Keratinocyte (primary cell): ENCODE measurements around the gene PYGO1. TPM values are rescaled to one million over a fixed set of nuclear protein-coding genes. Genes with fewer than 3 reads are reported as not detected.

Experiments used
- DNase-seq: peaks from one replicate; pipeline ENCODE4 v3.0.0-alpha.2; 2011; ENCODE audit warnings: low read depth, missing footprints, low spot score
- FAIRE-seq: peaks from 2 replicates; lab custom pipeline; 2011; peaks lifted over from hg19 to GRCh38; lab: Jason Lieb, UNC
- H2AFZ ChIP-seq: 2 replicates; pipeline ENCODE4 v1.6.0; 2012; ENCODE audit warnings: low read length, control low read depth, inconsistent platforms; ENCODE audit not compliant: control insufficient read depth
- H3K27ac ChIP-seq: 2 replicates; pipeline ENCODE4 v1.5.1; 2011; ENCODE audit warnings: low read length; ENCODE audit not compliant: control insufficient read depth, insufficient read depth
- H3K27me3 ChIP-seq: 3 replicates; pipeline ENCODE4 v1.6.0; 2011; ENCODE audit warnings: low read length; ENCODE audit not compliant: control insufficient read depth, insufficient read depth; ENCODE audit errors: extremely low read depth
- H3K36me3 ChIP-seq, 2 experiments: 2 replicates in 1 of 2; 3 replicates in 1 of 2; pipeline ENCODE4 v1.5.1; 2011; ENCODE audit warnings: low read length in 2 of 2, mild to moderate bottlenecking in 1 of 2; ENCODE audit not compliant: control insufficient read depth in 2 of 2, insufficient read depth in 2 of 2; ENCODE audit errors: extremely low read depth in 1 of 2
- H3K4me1 ChIP-seq: 3 replicates; pipeline ENCODE4 v1.5.1; 2011; ENCODE audit warnings: low read length; ENCODE audit not compliant: control insufficient read depth, insufficient read depth; ENCODE audit errors: extremely low read depth
- H3K4me2 ChIP-seq: 3 replicates; pipeline ENCODE4 v1.6.0; 2011; ENCODE audit warnings: low read depth, low read length; ENCODE audit not compliant: control insufficient read depth, insufficient read depth; ENCODE audit errors: extremely low read depth
- H3K4me3 ChIP-seq, 3 experiments: fragments of 200-600 bp in 1 of 3; sonication (generic) in 1 of 3; 2 replicates in 2 of 3; 3 replicates in 1 of 3; pipeline ENCODE4 v1.5.1; 2011 to 2016; ENCODE audit warnings: low read length in 3 of 3, mild to moderate bottlenecking in 3 of 3, control low read depth in 2 of 3, inconsistent platforms in 1 of 3, low read depth in 1 of 3, mixed read lengths in 1 of 3, mixed run types in 1 of 3, moderate library complexity in 1 of 3; ENCODE audit not compliant: control insufficient read depth in 2 of 3, insufficient read depth in 2 of 3; ENCODE audit errors: extremely low read depth in 1 of 3
- H3K79me2 ChIP-seq: 2 replicates; pipeline ENCODE4 v1.6.0; 2012; ENCODE audit warnings: low read length; ENCODE audit not compliant: control insufficient read depth, insufficient read depth
- H3K9ac ChIP-seq: 3 replicates; pipeline ENCODE4 v1.6.0; 2011; ENCODE audit warnings: low read length; ENCODE audit not compliant: control insufficient read depth, insufficient read depth; ENCODE audit errors: extremely low read depth
- H3K9me1 ChIP-seq: 3 replicates; pipeline ENCODE4 v1.6.0; 2011; ENCODE audit warnings: low read length; ENCODE audit not compliant: control insufficient read depth, insufficient read depth; ENCODE audit errors: extremely low read depth
- H3K9me3 ChIP-seq: 2 replicates; pipeline ENCODE4 v1.5.1; 2012; ENCODE audit warnings: low read depth, low read length; ENCODE audit not compliant: control insufficient read depth
- H4K20me1 ChIP-seq: 3 replicates; pipeline ENCODE4 v1.6.0; 2011; ENCODE audit warnings: low read length; ENCODE audit not compliant: control insufficient read depth, insufficient read depth; ENCODE audit errors: extremely low read depth
- CTCF ChIP-seq, 3 experiments: IDR thresholded peaks in 1 of 3; conservative IDR thresholded peaks in 1 of 3; optimal IDR thresholded peaks in 1 of 3; 2 replicates in 2 of 3; 3 replicates in 1 of 3; pipeline versions ENCODE3 to v1.5.1; 2011; ENCODE audit warnings: low read length in 3 of 3, mild to moderate bottlenecking in 3 of 3, moderate library complexity in 2 of 3, control low read depth in 1 of 3, inconsistent platforms in 1 of 3; ENCODE audit not compliant: insufficient read depth in 2 of 3; ENCODE audit errors: extremely low read depth in 1 of 3
- EZH2 ChIP-seq: IDR thresholded peaks from one replicate; pipeline ENCODE4 v1.6.1; 2012; ENCODE audit warnings: inconsistent platforms, mild to moderate bottlenecking, low read length, moderate library complexity
- dilution Hi-C: fragments of 300-500 bp; cut with MboI; formaldehyde crosslinking; loops from one replicate; pipeline ENCODE4 v1.7.0; 2020; ENCODE audit warnings: low sequenced_read_pairs; ENCODE audit not compliant: extremely low pct_ligation_motif_present
- polyA plus RNA-seq, 5 experiments: library from polyadenylated mRNA; depleted of rRNA in 3 of 5; stranded (reverse) in 3 of 5; stranded (forward) in 1 of 5; unstranded in 1 of 5; fragments of >200 nt; gene quantifications; 1 replicate in 1 of 5; 2 replicates in 3 of 5; 3 replicates in 1 of 5; pipeline versions ENCODE4 v1.2.1 to v1.2.3, GENCODE V29; 2011 to 2012; ENCODE audit warnings: missing spikeins in 2 of 5, low read depth in 1 of 5, low replicate concordance in 1 of 5

PYGO1 gene
- polyA plus RNA-seq, 1 donor (not counting 4 experiments of a cell fraction or from before 2014, with no cell fraction given), result 2.2 TPM

GRCh38 chr15:55588815-55589115 lies 620 bp upstream of the PYGO1 start:
- no peak overlapping the region for H3K27ac ChIP-seq
- peak overlapping the region; percentile 7 to 21 (median 16) for H3K4me3 ChIP-seq
- H3K9ac ChIP-seq, result peak overlapping the region; percentile 14
- H3K4me1 ChIP-seq, result no peaks in the 10 kb centered on the region
- H3K36me3 ChIP-seq, result no peaks in the 10 kb centered on the region
- H3K79me2 ChIP-seq, result no peaks in the 10 kb centered on the region
- no peaks in the 10 kb centered on the region for H3K9me3 ChIP-seq
- H4K20me1 ChIP-seq, result no peaks in the 10 kb centered on the region
- peak overlapping the region; percentile 57 for H2AFZ ChIP-seq
- TF ChIP-seq CTCF (optimal IDR thresholded peaks at IDR 0.05 in 1 of 3, IDR thresholded peaks at IDR 0.05 in 1 of 3, conservative IDR thresholded peaks at IDR 0.05 in 1 of 3; ENCODE audit: extremely low read depth in 1 of 3, insufficient read depth in 2 of 3, low read length in 3 of 3) (no peak), EZH2 (no peak)
- dilution Hi-C loops, result no loop called here
- H3K27me3 ChIP-seq, result peaks cover 8% of the 10 kb centered on the region
- FAIRE-seq, result no peak
- DNase-seq, result no peak
- peak overlapping the region; percentile 42 for H3K4me2 ChIP-seq
- H3K9me1 ChIP-seq, result no peaks in the 10 kb centered on the region

GRCh38 chr15:55587321-55588069 lies 650 bp downstream of the PYGO1 start:
- TF ChIP-seq EZH2 (no peak), CTCF (optimal IDR thresholded peaks at IDR 0.05 in 1 of 3, IDR thresholded peaks at IDR 0.05 in 1 of 3, conservative IDR thresholded peaks at IDR 0.05 in 1 of 3; ENCODE audit: extremely low read depth in 1 of 3, insufficient read depth in 2 of 3, low read length in 3 of 3) (no peak)
- H3K9ac ChIP-seq, result peak overlapping the region; percentile 68
- H3K4me2 ChIP-seq, result peak overlapping the region; percentile 75
- no peaks in the 10 kb centered on the region for H3K9me1 ChIP-seq
- FAIRE-seq, result no peak
- peak overlapping the region; percentile 94 for H2AFZ ChIP-seq
- DNase-seq, result no peak
- H3K9me3 ChIP-seq, result no peaks in the 10 kb centered on the region
- no peaks in the 10 kb centered on the region for H3K79me2 ChIP-seq
- dilution Hi-C loops, result no loop called here
- no peaks in the 10 kb centered on the region for H4K20me1 ChIP-seq
- peaks cover 8% of the 10 kb centered on the region for H3K27me3 ChIP-seq
- no peaks in the 10 kb centered on the region for H3K4me1 ChIP-seq
- no peak overlapping the region for H3K27ac ChIP-seq
- H3K4me3 ChIP-seq, result peak overlapping the region; percentile 40 to 72 (median 67)
- no peaks in the 10 kb centered on the region for H3K36me3 ChIP-seq
